GM23248 (cell line): Measurements from ENCODE around the gene SLC17A7.

Experiments
- EZH2 ChIP-seq: fragments of 200-600 bp; sonication (generic); IDR thresholded peaks from 2 replicates; pipeline ENCODE4 v1.6.1; 2018; ENCODE audit warnings: antibody characterized with exemption, mild to moderate bottlenecking; ENCODE audit not compliant: insufficient read depth, poor library complexity, severe bottlenecking
- EZH2phosphoT487 ChIP-seq: fragments of 200-600 bp; sonication (generic); IDR thresholded peaks from 2 replicates; pipeline ENCODE4 v1.6.1; 2018; ENCODE audit warnings: antibody characterized with exemption, moderate library complexity, mild to moderate bottlenecking, low read depth; ENCODE audit not compliant: insufficient read depth

- TF ChIP-seq EZH2 (no peak), EZH2phosphoT487 (no peak)
Measured at GRCh38 chr19:49443366-49444099, 2.2 kb upstream of the SLC17A7 start.
